GM23248 (cell line): ENCODE results near the gene SLC35A2. TPM values are rescaled to one million over a fixed set of nuclear protein-coding genes. Genes with fewer than 3 reads are reported as not detected.

Experiments
- DNase-seq: peaks from one replicate; pipeline ENCODE4 v3.0.0-alpha.2; 2015
- H2AFZ ChIP-seq: fragments of 200-600 bp; sonication (generic); 2 replicates; pipeline ENCODE4 v1.6.1; 2016; ENCODE audit warnings: antibody characterized with exemption
- H3F3A ChIP-seq: fragments of 200-600 bp; sonication (generic); 2 replicates; pipeline ENCODE4 v1.6.1; 2016; ENCODE audit warnings: mild to moderate bottlenecking, antibody characterized with exemption, mixed run types; ENCODE audit not compliant: insufficient read depth
- H3K27ac ChIP-seq: fragments of 200-600 bp; sonication (generic); 2 replicates; pipeline ENCODE4 v1.5.1; 2016; ENCODE audit warnings: mild to moderate bottlenecking
- H3K27me3 ChIP-seq: fragments of 200-600 bp; sonication (generic); replicated peaks from 2 replicates; pipeline ENCODE4 v1.6.1; 2016; ENCODE audit warnings: mild to moderate bottlenecking; ENCODE audit not compliant: insufficient read depth
- H3K36me3 ChIP-seq: fragments of 200-600 bp; sonication (generic); 2 replicates; pipeline ENCODE4 v1.6.1; 2016; ENCODE audit warnings: low read depth, mild to moderate bottlenecking
- H3K4me1 ChIP-seq: fragments of 200-600 bp; sonication (generic); 2 replicates; pipeline ENCODE4 v1.6.1; 2016; ENCODE audit warnings: mild to moderate bottlenecking; ENCODE audit not compliant: insufficient read depth
- H3K4me2 ChIP-seq: fragments of 200-600 bp; sonication (generic); one replicate; pipeline ENCODE4 v1.6.1; 2016; ENCODE audit warnings: mild to moderate bottlenecking; ENCODE audit not compliant: unreplicated experiment
- H3K4me3 ChIP-seq: fragments of 200-600 bp; sonication (generic); 2 replicates; pipeline ENCODE4 v1.5.1; 2016; ENCODE audit warnings: mild to moderate bottlenecking
- H3K79me2 ChIP-seq: fragments of 200-600 bp; sonication (generic); 2 replicates; pipeline ENCODE4 v1.6.1; 2016; ENCODE audit warnings: mild to moderate bottlenecking; ENCODE audit not compliant: insufficient read depth
- H3K9ac ChIP-seq: fragments of 200-600 bp; sonication (generic); 2 replicates; pipeline ENCODE4 v1.6.1; 2016; ENCODE audit warnings: mild to moderate bottlenecking
- H3K9me2 ChIP-seq: fragments of 200-600 bp; sonication (generic); 2 replicates; pipeline ENCODE4 v1.6.1; 2016; ENCODE audit warnings: mixed run types, mild to moderate bottlenecking, moderate library complexity; ENCODE audit not compliant: insufficient read depth
- H3K9me3 ChIP-seq: fragments of 200-600 bp; sonication (generic); one replicate; pipeline ENCODE4 v1.6.1; 2017; ENCODE audit warnings: low read depth
- H4K20me1 ChIP-seq: fragments of 200-600 bp; sonication (generic); 2 replicates; pipeline ENCODE4 v1.6.0; 2016; ENCODE audit not compliant: insufficient read depth
- EZH2 ChIP-seq: fragments of 200-600 bp; sonication (generic); IDR thresholded peaks from 2 replicates; pipeline ENCODE4 v1.6.1; 2018; ENCODE audit warnings: antibody characterized with exemption, mild to moderate bottlenecking; ENCODE audit not compliant: insufficient read depth, poor library complexity, severe bottlenecking
- EZH2phosphoT487 ChIP-seq: fragments of 200-600 bp; sonication (generic); IDR thresholded peaks from 2 replicates; pipeline ENCODE4 v1.6.1; 2018; ENCODE audit warnings: antibody characterized with exemption, moderate library complexity, mild to moderate bottlenecking, low read depth; ENCODE audit not compliant: insufficient read depth
- WGBS, 2 experiments: methylation state at CpG; one replicate each; pipeline ENCODE4 v1.1.6; 2015 to 2017; ENCODE audit warnings: low lambda C conversion rate in 2 of 2, low coverage in 1 of 2; ENCODE audit errors: missing lambda C conversion rate in 2 of 2; 5-methylcytosine and 5-hydroxymethylcytosine counted together
- in situ Hi-C: fragments of 300-500 bp; cut with MboI; formaldehyde crosslinking; loops from 2 replicates; pipeline ENCODE4 v1.15.0; 2020
- polyA plus RNA-seq: library from polyadenylated mRNA; unstranded; fragments of >200 nt; fragmentation: Nextera tagmentation; extraction: Ambion mirVana; gene quantifications from 2 replicates; pipeline ENCODE4 v1.2.1, GENCODE V29; 2016
- total RNA-seq: library from RNA; depleted of rRNA; stranded (reverse); fragments of >200 nt; shearing (Covaris generic); gene quantifications from 2 replicates; pipeline ENCODE4 v1.2.3, GENCODE V29; 2014

SLC35A2 gene
- total and polyA plus RNA-seq, 2 experiments from 2014 or later = 29.1 to 54.6 TPM

- no peaks in the 10 kb centered on the region for H3K27me3 ChIP-seq
- DNase-seq = no peak
- no peaks in the 10 kb centered on the region for H3K36me3 ChIP-seq
- no peak overlapping the region for H2AFZ ChIP-seq
- in situ Hi-C loops = no loop called here
- no peak overlapping the region for H3K27ac ChIP-seq
- no peaks in the 10 kb centered on the region for H3K9me2 ChIP-seq
- 67 to 81% methylated on average over 6 to 10 of the region's 16 CpGs for WGBS, 2 experiments
- H3K4me2 ChIP-seq = no peak overlapping the region
- H3F3A ChIP-seq = no peaks in the 10 kb centered on the region
- H3K79me2 ChIP-seq = peaks cover 22% of the 10 kb centered on the region
- no peaks in the 10 kb centered on the region for H4K20me1 ChIP-seq
- 0 out of 2 replicates have a peak, but pooled peaks cover under 1% of the 10 kb centered on the region for H3K4me1 ChIP-seq
- no peak overlapping the region for H3K9ac ChIP-seq
- no peak overlapping the region for H3K4me3 ChIP-seq
- TF ChIP-seq EZH2phosphoT487 (no peak), EZH2 (no peak)
- H3K9me3 ChIP-seq = no peaks in the 10 kb centered on the region
These were observed 17.7 kb downstream of the SLC35A2 start for GRCh38 chrX:48893556-48894348.

DNA sequence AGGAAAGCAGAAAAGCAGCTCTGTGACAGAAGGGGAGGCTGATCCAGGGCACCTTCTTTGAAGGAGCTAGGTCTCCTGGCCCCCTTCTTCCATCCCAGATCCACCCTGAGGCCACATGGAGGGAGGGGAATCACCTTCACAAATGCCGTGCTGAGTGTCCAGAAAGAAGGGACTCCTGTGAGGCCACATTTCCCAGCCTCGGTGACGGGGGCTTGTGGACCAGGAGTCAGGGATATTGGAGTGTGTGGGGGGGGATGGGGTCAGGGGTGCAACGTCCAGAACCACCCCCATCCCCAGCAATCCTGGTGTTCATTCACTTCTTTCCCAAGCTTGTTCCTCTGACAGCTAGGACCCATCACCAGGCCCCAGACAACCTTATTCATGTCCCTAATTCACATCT is 18.6 kb downstream of the SLC35A2 start:
- WGBS, 2 experiments = 95 to 100% methylated on average over 2 to 3 of the region's 4 CpGs
- Histone ChIP-seq H3K9me3 (no peaks in the 10 kb centered on the region), H3K9me2 (no peaks in the 10 kb centered on the region), H3K4me1 (no peaks in the 10 kb centered on the region), H3F3A (no peaks in the 10 kb centered on the region), H3K9ac (no peak overlapping the region), H4K20me1 (no peaks in the 10 kb centered on the region), H3K27me3 (no peaks in the 10 kb centered on the region), H3K4me3 (no peak overlapping the region), H3K79me2 (peaks cover 22% of the 10 kb centered on the region), H3K36me3 (no peaks in the 10 kb centered on the region), H2AFZ (no peak overlapping the region), H3K27ac (no peak overlapping the region), H3K4me2 (no peak overlapping the region)
- in situ Hi-C loops = no loop called here
- no peak for DNase-seq
- TF ChIP-seq EZH2 (no peak), EZH2phosphoT487 (no peak)

GRCh38 chrX:48891402-48892288 is 19.8 kb downstream of the SLC35A2 start:
- Histone ChIP-seq H3K9me2 (no peaks in the 10 kb centered on the region), H3K79me2 (peaks cover 18% of the 10 kb centered on the region), H2AFZ (peak overlapping the region; percentile 87), H4K20me1 (no peaks in the 10 kb centered on the region), H3K36me3 (no peaks in the 10 kb centered on the region), H3K27ac (no peak overlapping the region), H3K9ac (peak overlapping the region; percentile 65), H3K4me3 (peak overlapping the region; percentile 74), H3K4me1 (no peaks in the 10 kb centered on the region), H3F3A (no peaks in the 10 kb centered on the region), H3K9me3 (no peaks in the 10 kb centered on the region), H3K4me2 (peak overlapping the region; percentile 71), H3K27me3 (no peaks in the 10 kb centered on the region)
- TF ChIP-seq EZH2 = no peak
- no peak for TF ChIP-seq EZH2phosphoT487
- peak; percentile 89 for DNase-seq
- 4 to 5% methylated on average over 17 to 44 of the region's 68 CpGs for WGBS, 2 experiments
- in situ Hi-C loops = no loop called here

GRCh38 chrX:48890934-48891401 is 20.5 kb downstream of the SLC35A2 start:
- H3K27me3 ChIP-seq = no peaks in the 10 kb centered on the region
- no peaks in the 10 kb centered on the region for H3K9me2 ChIP-seq
- H3K9me3 ChIP-seq = no peaks in the 10 kb centered on the region
- in situ Hi-C loops = no loop called here
- H4K20me1 ChIP-seq = no peaks in the 10 kb centered on the region
- peak overlapping the region; percentile 71 for H3K4me2 ChIP-seq
- no peak overlapping the region for H3K27ac ChIP-seq
- WGBS, 2 experiments = 0 to 1% methylated on average over 9 to 22 of the region's 35 CpGs
- H3K36me3 ChIP-seq = no peaks in the 10 kb centered on the region
- peak overlapping the region; percentile 87 for H2AFZ ChIP-seq
- peaks cover 12% of the 10 kb centered on the region for H3K79me2 ChIP-seq
- H3K9ac ChIP-seq = peak overlapping the region; percentile 65
- H3K4me3 ChIP-seq = peak overlapping the region; percentile 74
- TF ChIP-seq EZH2 (no peak), EZH2phosphoT487 (no peak)
- no peaks in the 10 kb centered on the region for H3K4me1 ChIP-seq
- peak; percentile 15 for DNase-seq
- H3F3A ChIP-seq = no peaks in the 10 kb centered on the region
